Gastrocnemius medialis (tissue), 4 donors: ENCODE measurements around the gene ST3GAL2.

Source experiments
- CTCF ChIP-seq, 5 experiments: fragments of 450-650 bp in 3 of 5; fragments of 200-600 bp in 2 of 5; sonication (generic) in 2 of 5; IDR thresholded peaks in 4 of 5; conservative IDR thresholded peaks in 1 of 5; 1 replicate in 4 of 5; 2 replicates in 1 of 5; pipeline ENCODE4 v1.5.1; 2016 to 2019; ENCODE audit warnings: antibody characterized with exemption in 5 of 5, mild to moderate bottlenecking in 3 of 5, moderate library complexity in 3 of 5
- POLR2A ChIP-seq, 2 donors: fragments of 450-650 bp; IDR thresholded peaks; one replicate each; pipeline ENCODE4 v1.6.1; 2017; ENCODE audit warnings: antibody characterized with exemption in 2 of 2, mild to moderate bottlenecking in 2 of 2, moderate library complexity in 2 of 2

- TF ChIP-seq CTCF (IDR thresholded peaks at IDR 0.05 in 4 of 5, conservative IDR thresholded peaks at IDR 0.05 in 1 of 5) (peak; percentile 60 to 81 (median 69)), POLR2A (IDR thresholded peaks at IDR 0.05) (no peak)
Measured at GRCh38 chr16:70395345-70395901, 43.5 kb downstream of the ST3GAL2 start.
